Neural progenitor cell (in vitro differentiated cells): ENCODE data around the gene NFIA.

Experiments
- CTCF ChIP-seq: fragments of 200-600 bp; sonication (generic); IDR thresholded peaks from 2 replicates; pipeline ENCODE4 v1.5.1; 2017; ENCODE audit warnings: antibody characterized with exemption, mild to moderate bottlenecking
- EZH2 ChIP-seq: fragments of 200-600 bp; sonication (generic); IDR thresholded peaks from 2 replicates; pipeline ENCODE4 v1.6.1; 2017; ENCODE audit warnings: antibody characterized with exemption, mild to moderate bottlenecking, moderate library complexity

- no peak for TF ChIP-seq EZH2
- TF ChIP-seq CTCF: no peak
Observed at GRCh38 chr1:61295818-61296537, 213.6 kb downstream of the NFIA start.
